Activated T-helper 2 cell treated with anti-CD3 and anti-CD28 coated beads, Interferon-gamma antibody, Interleukin-2, Interleukin-4, amounts not matched to agents 10 μg/mL and 5 μg/mL and 100 μg/mL, durations not matched to agents 14 hours and 24 hours and 36 hours (primary cell): Measurements from ENCODE around the gene EEF1E1. TPM values are rescaled to one million over a fixed set of nuclear protein-coding genes. Genes with fewer than 3 reads are reported as not detected.
"Not testable (repeated sequence)": the region's sequence is repeated elsewhere in the genome, so short reads cannot be mapped to it uniquely, and the experiment has no call there.

Experiments used
- DNase-seq: peaks from one replicate; pipeline ENCODE4 v3.0.0; 2021; ENCODE audit warnings: low spot score
- H3K27ac Mint-ChIP-seq: one replicate; pipeline ENCODE4 v1.8.0; 2021; ENCODE audit warnings: mixed read lengths
- H3K27me3 Mint-ChIP-seq: one replicate; pipeline ENCODE4 v1.8.0; 2021; ENCODE audit warnings: low read depth, mixed read lengths
- H3K36me3 Mint-ChIP-seq: one replicate; pipeline ENCODE4 v1.8.0; 2021; ENCODE audit warnings: low read depth, mixed read lengths
- H3K4me1 Mint-ChIP-seq: one replicate; pipeline ENCODE4 v1.8.0; 2021; ENCODE audit warnings: low read depth, mixed read lengths
- H3K4me3 Mint-ChIP-seq: one replicate; pipeline ENCODE4 v1.8.0; 2021; ENCODE audit warnings: low read depth, mild to moderate bottlenecking, moderate library complexity, mixed read lengths
- H3K9me3 Mint-ChIP-seq: one replicate; pipeline ENCODE4 v1.8.0; 2021; ENCODE audit warnings: mixed read lengths
- intact Hi-C: fragments of 100-400 bp; cut with micrococcal nuclease; formaldehyde crosslinking; loops from one replicate; pipeline ENCODE4 v1.15.1; 2023
- total RNA-seq: library from RNA; stranded (reverse); gene quantifications from 2 replicates; pipeline ENCODE4 v1.2.3, GENCODE V29; 2022

EEF1E1 gene
- total RNA-seq, 1 donor from 2014 or later, result 87.3 TPM

- H3K4me1 Mint-ChIP-seq, result peaks cover 31% of the 10 kb centered on the region
- no peaks in the 10 kb centered on the region for H3K27me3 Mint-ChIP-seq
- DNase-seq, result no peak
- no peak overlapping the region for H3K4me3 Mint-ChIP-seq
- no peaks in the 10 kb centered on the region for H3K9me3 Mint-ChIP-seq
- H3K27ac Mint-ChIP-seq, result peak overlapping the region; percentile 98
- peaks cover 11% of the 10 kb centered on the region for H3K36me3 Mint-ChIP-seq
- intact Hi-C loops, result loop anchor here (10.0 kb wide), 1 partner anchor 149 kb away; no protein-coding TSS in a partner anchor
Observed at GRCh38 chr6:8066108-8066507, 36.2 kb downstream of the EEF1E1 start.

DNA sequence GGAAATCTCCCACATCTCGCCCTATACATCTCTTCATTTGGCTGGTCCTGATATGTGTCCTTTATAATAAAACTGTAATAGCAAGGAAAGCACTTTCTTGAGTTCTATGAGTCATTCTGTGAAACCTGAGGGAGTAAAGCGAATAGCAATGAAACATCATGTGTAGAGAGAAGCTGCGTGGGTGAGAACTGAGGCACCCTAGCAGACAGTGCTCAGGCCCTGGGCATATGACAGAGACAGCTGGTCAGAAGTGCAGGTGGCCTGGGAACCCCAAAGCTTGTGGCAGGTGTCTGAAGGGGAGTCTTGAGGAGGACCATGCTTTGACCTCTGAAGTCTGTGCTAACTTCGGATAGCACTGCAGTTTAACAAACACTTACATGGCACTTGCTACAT is 36.8 kb downstream of the EEF1E1 start:
- no peaks in the 10 kb centered on the region for H3K27me3 Mint-ChIP-seq
- intact Hi-C loops, result loop anchor here (1.0 to 10.0 kb wide), 6 partner anchors 18 to 753 kb away; partner anchors contain the start of genes SLC35B3, SSR1 and TXNDC5
- peaks cover 11% of the 10 kb centered on the region for H3K36me3 Mint-ChIP-seq
- no peak for DNase-seq
- H3K9me3 Mint-ChIP-seq, result no peaks in the 10 kb centered on the region
- H3K4me3 Mint-ChIP-seq, result peak overlapping the region; percentile 54
- H3K4me1 Mint-ChIP-seq, result peaks cover 31% of the 10 kb centered on the region
- peak overlapping the region; percentile 98 for H3K27ac Mint-ChIP-seq

DNA sequence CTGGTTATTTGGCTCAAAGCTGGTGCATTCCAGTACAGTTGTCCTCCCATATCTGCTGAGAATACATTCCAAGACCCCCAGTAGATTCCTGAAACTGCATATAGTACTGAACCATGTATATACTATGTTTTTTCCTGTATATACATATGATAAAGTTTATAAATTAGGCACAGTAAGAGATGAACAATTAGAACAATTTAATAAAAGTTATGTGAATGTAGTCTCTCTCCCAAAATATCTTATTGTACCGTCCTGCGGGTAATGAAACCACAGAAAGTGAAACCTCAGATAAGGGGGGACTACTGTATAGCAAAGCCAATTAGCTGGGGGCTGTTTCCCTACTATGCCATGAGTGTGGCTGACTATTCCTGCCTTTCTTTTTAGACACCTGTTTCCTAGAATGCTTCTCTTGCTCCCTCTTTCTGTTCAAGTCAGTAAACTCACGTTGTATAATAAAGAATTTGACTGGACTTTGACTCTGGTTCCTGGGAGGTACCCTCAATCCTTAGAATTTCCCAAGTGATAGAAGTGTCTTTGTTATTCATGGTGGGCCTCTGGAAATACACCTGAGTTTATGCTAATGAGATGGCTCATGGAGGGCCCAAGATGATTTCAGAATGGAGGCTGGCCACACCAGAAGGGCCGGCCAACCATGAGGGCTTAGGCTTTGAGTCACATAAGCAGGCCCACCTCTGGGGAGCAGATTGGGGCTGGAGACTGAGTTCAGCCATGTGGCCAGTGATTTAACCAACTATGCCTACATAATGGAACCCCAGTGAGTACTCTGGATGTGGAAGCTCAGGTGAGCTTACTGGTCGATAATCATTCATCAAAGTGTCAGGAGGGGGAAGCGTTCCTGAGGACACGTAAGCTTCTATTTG is 37.5 kb downstream of the EEF1E1 start:
- peaks cover 34% of the 10 kb centered on the region for H3K4me1 Mint-ChIP-seq
- peak overlapping the region; percentile 95 for H3K4me3 Mint-ChIP-seq
- H3K36me3 Mint-ChIP-seq, result peaks cover 17% of the 10 kb centered on the region
- intact Hi-C loops, result loop anchor here (1.0 to 10.0 kb wide), 11 partner anchors 18 to 752 kb away; partner anchors contain the start of genes CAGE1, EEF1E1, RIOK1 and SLC35B3
- H3K9me3 Mint-ChIP-seq, result no peaks in the 10 kb centered on the region
- no peaks in the 10 kb centered on the region for H3K27me3 Mint-ChIP-seq
- H3K27ac Mint-ChIP-seq, result peak overlapping the region; percentile 98
- no peak for DNase-seq

DNA sequence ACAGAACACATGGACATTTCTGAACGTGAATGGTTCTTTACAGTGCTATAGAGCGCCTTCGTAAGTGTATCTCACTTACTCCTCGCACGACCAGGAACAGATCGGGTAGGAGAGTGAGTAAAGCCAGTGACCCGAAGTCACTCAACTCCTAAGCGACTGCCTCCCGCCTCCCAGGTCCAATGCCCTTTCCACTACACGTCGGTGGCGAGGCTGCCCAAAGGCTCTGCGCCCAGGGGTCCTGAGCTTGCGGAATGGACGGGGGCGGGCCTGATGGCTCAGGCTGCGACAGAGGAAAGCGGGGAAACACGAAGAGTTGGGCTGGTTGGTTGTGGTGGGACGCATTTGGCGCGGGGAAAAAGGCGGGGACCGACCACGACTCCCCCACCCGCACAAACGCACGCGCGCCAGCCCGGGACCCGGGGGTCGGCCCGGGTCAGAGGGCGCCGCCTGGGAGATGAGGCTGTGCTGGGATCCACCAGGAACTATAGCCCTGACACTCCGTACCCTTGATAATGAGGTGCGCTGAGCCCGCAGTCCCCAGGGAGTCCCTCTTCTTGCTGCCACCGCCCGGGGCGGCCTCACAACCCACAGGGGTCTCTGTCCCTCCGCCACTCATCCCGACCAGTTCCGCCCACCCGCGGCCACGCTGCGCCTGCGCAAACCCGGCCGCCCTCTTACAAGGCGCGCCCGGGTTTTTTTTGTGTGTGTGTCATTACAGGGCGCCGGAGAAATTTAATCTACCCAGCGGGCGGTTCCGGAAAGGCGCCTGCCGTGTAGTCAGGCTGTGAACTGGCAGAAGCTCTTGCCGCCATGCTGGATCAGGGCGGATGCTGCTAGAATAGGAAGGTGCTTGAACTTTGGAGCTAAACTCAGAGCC is 38.3 kb downstream of the EEF1E1 start, which contains the start of gene BLOC1S5:
Gene BLOC1S5 (minus strand): TSS at position 629 of the 877 bp plus-strand sequence. CDS start 13 bp downstream, at position 616.
- Mint-ChIP-seq H3K27me3 (no peaks in the 10 kb centered on the region), H3K4me3 (peak within 1 kb of the TSS; percentile 95), H3K27ac (peak within 1 kb of the TSS; percentile 98), H3K9me3 (no peaks in the 10 kb centered on the region), H3K36me3 (peaks cover 17% of the 10 kb centered on the region), H3K4me1 (peaks cover 34% of the 10 kb centered on the region)
- DNase-seq, result peak; percentile 95
- intact Hi-C loops, result loop anchor here (1.0 to 10.0 kb wide), 10 partner anchors 38 to 751 kb away; partner anchors contain the start of genes CAGE1, EEF1E1, RIOK1 and SLC35B3

DNA sequence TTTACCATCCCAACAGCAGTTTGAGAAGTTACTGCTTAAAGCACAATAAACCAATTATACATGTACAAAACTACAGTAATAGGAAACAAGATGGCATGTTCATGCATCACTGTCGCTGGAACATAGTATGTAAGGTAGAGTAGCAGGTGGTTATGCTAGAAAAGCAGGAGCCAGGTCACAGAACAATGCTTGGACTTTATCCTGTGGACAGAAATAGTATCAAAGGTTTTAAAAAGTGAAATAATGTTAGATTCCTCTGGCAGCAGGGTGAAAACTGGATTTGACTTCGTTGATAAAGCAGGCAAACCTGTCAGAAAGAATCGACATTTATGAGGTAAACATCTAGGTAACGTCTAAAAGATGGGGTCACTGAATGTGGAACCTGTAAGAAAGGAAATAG is 40.6 kb downstream of the EEF1E1 start:
- H3K36me3 Mint-ChIP-seq, result peaks cover 28% of the 10 kb centered on the region
- no peak overlapping the region for H3K4me3 Mint-ChIP-seq
- intact Hi-C loops, result loop anchor here (5.0 to 10.0 kb wide), 4 partner anchors 44 to 674 kb away; partner anchors contain the start of genes CAGE1 and RIOK1

GRCh38 chr6:8060346-8060745 is 42.0 kb downstream of the EEF1E1 start:
- intact Hi-C loops, result loop anchor here (5.0 to 10.0 kb wide), 4 partner anchors 43 to 673 kb away; partner anchors contain the start of genes CAGE1 and RIOK1
- peaks cover 29% of the 10 kb centered on the region for H3K36me3 Mint-ChIP-seq
- H3K4me3 Mint-ChIP-seq, result no peak overlapping the region
- no peaks in the 10 kb centered on the region for H3K27me3 Mint-ChIP-seq
- H3K4me1 Mint-ChIP-seq, result peaks cover 20% of the 10 kb centered on the region
- no peaks in the 10 kb centered on the region for H3K9me3 Mint-ChIP-seq
- no peak overlapping the region for H3K27ac Mint-ChIP-seq
- DNase-seq, result no peak

More for the DNA sequence above, 40.6 kb downstream of the EEF1E1 start:
- DNase-seq, result no peak
- Mint-ChIP-seq H3K27me3 (no peaks in the 10 kb centered on the region), H3K4me1 (peaks cover 32% of the 10 kb centered on the region), H3K27ac (no peak overlapping the region), H3K9me3 (no peaks in the 10 kb centered on the region)

- H3K4me3 Mint-ChIP-seq, result no peak overlapping the region
- H3K9me3 Mint-ChIP-seq, result no peaks in the 10 kb centered on the region
- no peaks in the 10 kb centered on the region for H3K27me3 Mint-ChIP-seq
- intact Hi-C loops, result loop anchor here (1.0 kb wide), 1 partner anchor 338 kb away; no protein-coding TSS in a partner anchor
- H3K27ac Mint-ChIP-seq, result no peak overlapping the region
- peaks cover 10% of the 10 kb centered on the region for H3K4me1 Mint-ChIP-seq
- no peak for DNase-seq
- peaks cover 36% of the 10 kb centered on the region for H3K36me3 Mint-ChIP-seq
Observed at GRCh38 chr6:8059129-8059528, 43.2 kb downstream of the EEF1E1 start.

DNA sequence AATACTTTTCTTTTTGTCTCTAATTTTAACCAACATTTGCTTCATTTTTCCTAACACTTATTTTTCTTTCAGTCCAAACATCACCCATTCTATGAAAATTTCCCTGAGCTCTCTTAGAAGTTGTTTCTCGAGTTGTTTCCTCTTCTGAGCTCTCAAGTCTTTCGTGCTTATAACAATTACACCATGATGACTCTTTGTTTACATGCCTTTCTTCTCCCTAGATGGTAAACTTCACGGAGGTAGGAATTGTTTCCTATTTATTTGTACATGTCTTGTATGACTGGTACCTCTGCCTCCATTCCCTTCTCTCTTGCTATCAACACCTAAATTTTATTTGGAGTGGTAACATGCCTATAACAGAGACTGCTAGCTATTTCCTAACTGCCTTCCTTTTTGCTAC is 44.6 kb downstream of the EEF1E1 start:
- no peak for DNase-seq
- no peak overlapping the region for H3K27ac Mint-ChIP-seq
- peaks cover 38% of the 10 kb centered on the region for H3K36me3 Mint-ChIP-seq
- peaks cover 6% of the 10 kb centered on the region for H3K4me1 Mint-ChIP-seq
- no peaks in the 10 kb centered on the region for H3K9me3 Mint-ChIP-seq
- no peak overlapping the region for H3K4me3 Mint-ChIP-seq
- H3K27me3 Mint-ChIP-seq, result no peaks in the 10 kb centered on the region
- intact Hi-C loops, result no loop called here

- Mint-ChIP-seq H3K36me3 (peaks cover 35% of the 10 kb centered on the region), H3K27me3 (no peaks in the 10 kb centered on the region), H3K27ac (no peak overlapping the region), H3K9me3 (no peaks in the 10 kb centered on the region), H3K4me3 (no peak overlapping the region), H3K4me1 (peaks cover 3% of the 10 kb centered on the region)
- DNase-seq, result no peak
- intact Hi-C loops, result no loop called here
Observed at GRCh38 chr6:8057263-8057662, 45.1 kb downstream of the EEF1E1 start.

DNA sequence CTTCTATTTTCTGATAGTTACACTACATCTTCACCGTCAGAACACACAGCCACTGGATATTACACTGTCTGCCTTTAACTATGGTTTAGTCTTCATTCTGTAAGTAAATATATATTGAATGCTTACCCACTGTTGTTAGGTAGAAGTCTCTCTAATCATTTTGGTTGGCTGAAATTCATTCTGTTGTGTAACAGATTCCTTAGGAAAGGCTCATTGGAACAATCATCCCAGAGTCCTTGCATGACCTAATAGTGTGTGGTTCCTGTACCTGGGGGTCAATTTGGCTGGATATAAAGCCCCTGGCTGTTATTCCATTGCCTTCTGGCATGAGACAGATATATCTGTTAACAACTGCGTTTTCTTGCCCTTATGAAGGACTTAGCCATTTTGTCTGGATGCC is 48.1 kb downstream of the EEF1E1 start:
- Mint-ChIP-seq H3K27ac (no peak overlapping the region), H3K27me3 (no peaks in the 10 kb centered on the region), H3K4me3 (no peak overlapping the region), H3K36me3 (peaks cover 29% of the 10 kb centered on the region), H3K4me1 (peaks cover 4% of the 10 kb centered on the region), H3K9me3 (peaks cover 3% of the 10 kb centered on the region)
- intact Hi-C loops, result no loop called here
- DNase-seq, result no peak

DNA sequence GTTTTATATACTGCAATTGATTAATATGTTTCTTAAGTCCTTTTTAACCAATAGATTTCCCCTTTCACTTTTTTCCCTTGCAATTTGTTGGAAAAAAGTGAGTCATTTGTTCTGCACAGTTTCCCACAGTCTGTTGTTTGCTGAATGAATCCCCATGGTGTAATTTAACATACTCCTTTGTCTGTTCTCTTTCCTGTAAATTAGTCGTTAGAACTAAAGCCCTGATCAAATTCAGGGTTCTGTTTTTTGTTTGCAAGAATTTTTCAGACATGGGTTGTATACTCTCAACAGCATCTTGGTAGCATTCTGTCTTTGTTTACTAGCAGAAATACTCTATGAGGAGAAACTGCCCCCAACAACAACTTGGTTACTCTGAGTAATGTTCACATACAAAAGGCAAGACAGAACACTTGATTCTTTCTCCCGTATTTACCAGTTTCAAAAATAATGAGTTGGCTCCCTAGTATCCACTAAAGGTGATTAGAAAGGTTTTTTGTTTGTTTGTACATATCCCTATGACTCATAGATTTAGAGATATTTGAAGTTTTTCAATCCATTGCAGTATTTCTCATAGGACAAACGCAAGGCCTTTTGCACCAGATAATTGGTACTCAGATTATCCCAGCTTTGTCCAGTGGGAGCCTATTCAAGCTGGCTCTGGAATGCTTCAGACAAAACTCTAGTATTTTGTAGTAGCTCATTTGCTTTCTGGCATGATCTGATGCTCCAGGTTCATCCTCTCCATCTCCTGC is 54.6 kb downstream of the EEF1E1 start:
- DNase-seq, result no peak
- no peaks in the 10 kb centered on the region for H3K27me3 Mint-ChIP-seq
- H3K9me3 Mint-ChIP-seq, result peaks cover 9% of the 10 kb centered on the region
- intact Hi-C loops, result no loop called here
- H3K27ac Mint-ChIP-seq, result no peak overlapping the region
- H3K36me3 Mint-ChIP-seq, result peaks cover 46% of the 10 kb centered on the region
- H3K4me1 Mint-ChIP-seq, result peaks cover 6% of the 10 kb centered on the region
- no peak overlapping the region for H3K4me3 Mint-ChIP-seq

DNA sequence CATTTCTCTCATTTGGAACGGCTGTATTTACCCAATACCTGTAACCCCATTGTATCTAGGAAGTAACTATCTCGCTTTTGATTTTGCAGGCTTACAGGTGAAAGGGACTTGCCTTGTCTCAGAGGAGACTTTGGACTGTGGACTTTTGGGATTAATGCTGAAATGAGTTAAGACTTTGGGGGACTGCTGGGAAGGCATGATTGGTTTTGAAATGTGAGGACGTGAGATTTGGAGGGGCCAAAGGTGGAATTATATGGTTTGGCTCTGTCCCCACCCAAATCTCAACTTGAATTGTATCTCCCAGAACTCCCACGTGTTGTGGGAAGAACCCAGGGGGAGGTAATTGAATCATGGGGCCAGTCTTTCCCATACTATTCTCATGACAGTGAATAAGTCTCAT is 56.6 kb downstream of the EEF1E1 start:
- peaks cover 49% of the 10 kb centered on the region for H3K36me3 Mint-ChIP-seq
- H3K27me3 Mint-ChIP-seq, H3K27ac Mint-ChIP-seq, intact Hi-C loops, H3K4me1 Mint-ChIP-seq, H3K4me3 Mint-ChIP-seq, H3K9me3 Mint-ChIP-seq, DNase-seq: not testable (repeated sequence)
